Erythroblast (primary cell): ENCODE measurements around the gene HOXD8.

Experiments used
- GATA1 ChIP-seq: IDR thresholded peaks from 2 replicates; pipeline ENCODE4 v1.6.1; 2011; ENCODE audit warnings: low read depth, mild to moderate bottlenecking, control low read depth, low read length, moderate library complexity
- POLR2A ChIP-seq: IDR thresholded peaks from 2 replicates; pipeline ENCODE4 v1.6.1; 2011; ENCODE audit warnings: mild to moderate bottlenecking, low read length

GRCh38 chr2:176175709-176176607 is 46.5 kb downstream of the HOXD8 start:
- TF ChIP-seq POLR2A = no peak
- TF ChIP-seq GATA1 = no peak
